ENCODE data around the gene ZBED5.

DNA sequence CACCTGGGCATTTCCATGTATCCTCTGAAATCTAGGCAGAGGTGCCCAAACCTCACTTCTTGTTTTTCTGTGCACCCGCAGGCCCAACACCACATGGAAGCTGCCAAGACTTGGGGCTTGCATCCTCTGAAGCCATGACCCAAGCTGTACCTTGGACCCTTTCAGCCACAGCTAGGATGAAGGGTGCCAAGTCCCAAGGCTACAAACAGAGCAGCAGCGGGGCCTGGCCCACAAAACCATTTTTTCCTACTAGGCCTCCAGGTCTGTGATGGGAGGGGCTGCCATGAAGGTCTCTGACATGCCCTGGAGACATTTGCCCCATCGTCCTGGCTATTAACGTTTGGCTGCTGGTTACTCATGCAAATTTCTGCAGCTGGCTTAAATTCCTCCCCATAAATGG, 28.7 kb downstream of the ZBED5 start:
- no peak for TF ChIP-seq POLR2A (IDR thresholded peaks at IDR 0.05)
- no peak for TF ChIP-seq CTCF (IDR thresholded peaks at IDR 0.05)
- TF ChIP-seq POLR2AphosphoS5 (IDR thresholded peaks at IDR 0.05): no peak

Measured in breast epithelium (tissue), 3 donors.